ENCODE results near the gene NRXN3.

- TF ChIP-seq EZH2 (IDR thresholded peaks at IDR 0.05; ENCODE audit: borderline replicate concordance) (no peak), CTCF (IDR thresholded peaks at IDR 0.05; ENCODE audit: poor library complexity) (no peak), EZH2phosphoT487 (IDR thresholded peaks at IDR 0.05; ENCODE audit: low read depth, severe bottlenecking, unreplicated experiment) (no peak)
Observed at GRCh38 chr14:78405079-78405856, 235.1 kb downstream of the NRXN3 start.
